H1 (cell line): Measurements from ENCODE around the gene EBF3. TPM values are rescaled to one million over a fixed set of nuclear protein-coding genes. Genes with fewer than 3 reads are reported as not detected.
A peak's percentile ranks its signal among the peaks of the same experiment; 100 is the strongest.

Experiments used
- CTCF ChIA-PET: fragments of 300-600 bp; sonication (Branson Sonifier 250); formaldehyde crosslinking; loops from one replicate; lab custom pipeline; 2021; ENCODE audit not compliant: partially characterized antibody; lab: Charles Lee
- POLR2A ChIA-PET: fragments of 300-600 bp; sonication (Branson Sonifier 250); formaldehyde crosslinking; loops from one replicate; lab custom pipeline; 2021; ENCODE audit warnings: inconsistent platforms; ENCODE audit not compliant: partially characterized antibody; lab: Charles Lee
- DNase-seq, 2 experiments: peaks; one replicate each; pipeline versions ENCODE4 v3.0.0 to v3.0.0-alpha.2; 2010 to 2022; ENCODE audit warnings: low spot score in 2 of 2, low read depth in 1 of 2, mixed read lengths in 1 of 2
- FAIRE-seq: peaks from 2 replicates; lab custom pipeline; 2011; peaks lifted over from hg19 to GRCh38; lab: Jason Lieb, UNC
- H2AFZ ChIP-seq: 2 replicates; pipeline ENCODE4 v1.8.1; 2012; ENCODE audit warnings: low read length, inconsistent platforms
- H2AK5ac ChIP-seq: 2 replicates; pipeline ENCODE4 v1.6.1; 2013; ENCODE audit warnings: low read depth, low read length
- H2BK120ac ChIP-seq: replicated peaks from 2 replicates; pipeline ENCODE3; 2013; ENCODE audit warnings: low read depth, low read length, inconsistent platforms
- H2BK12ac ChIP-seq: 2 replicates; pipeline ENCODE4 v1.6.1; 2013; ENCODE audit warnings: low read depth, low read length
- H2BK15ac ChIP-seq: 2 replicates; pipeline ENCODE4 v1.6.1; 2013; ENCODE audit warnings: low read length
- H2BK20ac ChIP-seq: 2 replicates; pipeline ENCODE4 v1.6.1; 2013; ENCODE audit warnings: low read length
- H2BK5ac ChIP-seq: 2 replicates; pipeline ENCODE4 v1.6.1; 2013; ENCODE audit warnings: low read depth, low read length
- H3K14ac ChIP-seq: 2 replicates; pipeline ENCODE4 v1.6.1; 2013; ENCODE audit warnings: inconsistent platforms; ENCODE audit not compliant: insufficient read length
- H3K18ac ChIP-seq: 2 replicates; pipeline ENCODE4 v1.6.1; 2013; ENCODE audit warnings: low read length; ENCODE audit errors: extremely low read depth
- H3K23ac ChIP-seq: 2 replicates; pipeline ENCODE4 v1.6.1; 2013; ENCODE audit warnings: inconsistent platforms; ENCODE audit not compliant: insufficient read length
- H3K23me2 ChIP-seq: 2 replicates; pipeline ENCODE4 v1.6.1; 2013; ENCODE audit warnings: low read depth, low read length
- H3K27ac ChIP-seq: 2 replicates; pipeline ENCODE4 v1.6.1; 2011; ENCODE audit warnings: low read depth, low read length, inconsistent platforms
- H3K27me3 ChIP-seq, 4 experiments: replicated peaks in 1 of 4; 1 replicate in 1 of 4; 2 replicates in 3 of 4; pipeline versions ENCODE4 v1.6.1 to v1.8.1; 2011 to 2013; ENCODE audit warnings: low read length in 3 of 4, mild to moderate bottlenecking in 3 of 4, inconsistent platforms in 2 of 4, mixed read lengths in 2 of 4, moderate library complexity in 1 of 4; ENCODE audit not compliant: control insufficient read depth in 3 of 4, insufficient read depth in 3 of 4; ENCODE audit errors: extremely low read depth in 1 of 4
- H3K36me3 ChIP-seq, 4 experiments: 2 replicates each; pipeline versions ENCODE4 v1.6.1 to v1.8.1; 2011 to 2013; ENCODE audit warnings: mild to moderate bottlenecking in 4 of 4, low read length in 3 of 4, moderate library complexity in 2 of 4, control low read depth in 1 of 4, inconsistent platforms in 1 of 4; ENCODE audit not compliant: insufficient read depth in 4 of 4, control insufficient read depth in 2 of 4
- H3K4ac ChIP-seq: replicated peaks from 2 replicates; pipeline ENCODE3; 2013; ENCODE audit warnings: low read length, low read depth, mixed read lengths, inconsistent platforms; ENCODE audit not compliant: insufficient read length
- H3K4me1 ChIP-seq, 4 experiments: replicated peaks in 1 of 4; 1 replicate in 1 of 4; 2 replicates in 3 of 4; pipeline versions ENCODE4 v1.6.1 to v1.8.1; 2011 to 2013; ENCODE audit warnings: low read length in 3 of 4, inconsistent platforms in 2 of 4, mixed read lengths in 1 of 4; ENCODE audit not compliant: insufficient read depth in 4 of 4, control insufficient read depth in 3 of 4
- H3K4me2 ChIP-seq, 2 experiments: 2 replicates each; pipeline versions ENCODE4 v1.6.1 to v1.8.1; 2011 to 2013; ENCODE audit warnings: low read depth in 2 of 2, low read length in 2 of 2, control low read depth in 1 of 2, inconsistent platforms in 1 of 2, mild to moderate bottlenecking in 1 of 2; ENCODE audit not compliant: insufficient read depth in 1 of 2
- H3K4me3 ChIP-seq, 4 experiments: fragments of 200-600, 300-600 bp in 1 of 4; sonication (generic), shearing (Covaris generic), sonication (Bioruptor Twin) in 1 of 4; 2 replicates each; pipeline versions ENCODE4 v1.5.1 to v1.8.1; 2011 to 2016; ENCODE audit warnings: low read length in 4 of 4, low read depth in 3 of 4, control low read depth in 2 of 4, inconsistent platforms in 2 of 4, mild to moderate bottlenecking in 2 of 4, mixed read lengths in 1 of 4, moderate library complexity in 1 of 4; ENCODE audit not compliant: insufficient read depth in 2 of 4; ENCODE audit errors: extremely low read depth in 1 of 4
- H3K56ac ChIP-seq: replicated peaks from 2 replicates; pipeline ENCODE3; 2013; ENCODE audit warnings: low read depth, mild to moderate bottlenecking, mixed read lengths, low read length, inconsistent platforms; ENCODE audit not compliant: insufficient read length
- H3K79me1 ChIP-seq: 2 replicates; pipeline ENCODE4 v1.6.1; 2013; ENCODE audit warnings: low read depth, low read length, control low read depth
- H3K79me2 ChIP-seq, 2 experiments: 2 replicates each; pipeline versions ENCODE4 v1.6.1 to v1.8.1; 2012 to 2013; ENCODE audit warnings: low read length in 2 of 2, mild to moderate bottlenecking in 2 of 2, inconsistent platforms in 1 of 2; ENCODE audit not compliant: insufficient read depth in 2 of 2, control insufficient read depth in 1 of 2
- H3K9ac ChIP-seq, 4 experiments: replicated peaks in 1 of 4; 1 replicate in 1 of 4; 2 replicates in 3 of 4; pipeline versions ENCODE4 v1.6.1 to v1.8.1; 2011 to 2013; ENCODE audit warnings: low read depth in 3 of 4, low read length in 3 of 4, control low read depth in 2 of 4, mild to moderate bottlenecking in 2 of 4, moderate library complexity in 2 of 4, inconsistent platforms in 1 of 4; ENCODE audit errors: extremely low read depth in 1 of 4
- H3K9me3 ChIP-seq, 2 experiments: 2 replicates each; pipeline versions ENCODE4 v1.6.1 to v1.8.1; 2012 to 2013; ENCODE audit warnings: mild to moderate bottlenecking in 2 of 2, moderate library complexity in 2 of 2, control low read depth in 1 of 2, inconsistent platforms in 1 of 2, low read depth in 1 of 2, low read length in 1 of 2, mixed read lengths in 1 of 2; ENCODE audit not compliant: insufficient read depth in 2 of 2
- H4K20me1 ChIP-seq, 2 experiments: replicated peaks in 1 of 2; 2 replicates each; pipeline versions ENCODE3 to v1.8.1; 2011 to 2013; ENCODE audit warnings: inconsistent platforms in 2 of 2, low read length in 2 of 2, mild to moderate bottlenecking in 1 of 2; ENCODE audit not compliant: insufficient read depth in 2 of 2, control insufficient read depth in 1 of 2
- H4K5ac ChIP-seq: 2 replicates; pipeline ENCODE4 v1.6.1; 2013; ENCODE audit warnings: low read length, low read depth, mixed read lengths, inconsistent platforms; ENCODE audit not compliant: insufficient read length
- H4K8ac ChIP-seq: 2 replicates; pipeline ENCODE4 v1.8.0; 2013; ENCODE audit warnings: mild to moderate bottlenecking, moderate library complexity, low read length, inconsistent platforms; ENCODE audit not compliant: insufficient read depth; ENCODE audit errors: extremely low read depth
- H4K91ac ChIP-seq: replicated peaks from 2 replicates; pipeline ENCODE3; 2013; ENCODE audit warnings: low read length, mixed read lengths, inconsistent platforms; ENCODE audit not compliant: insufficient read length
- BACH1 ChIP-seq: IDR thresholded peaks from 2 replicates; pipeline ENCODE4 v1.6.1; 2012; ENCODE audit warnings: low read length, improper control_type of control experiment
- CBX5 ChIP-seq: fragments of 300-800, 300-1000 bp; sonication (generic); IDR thresholded peaks from 2 replicates; pipeline ENCODE4 v1.7.1; 2016; ENCODE audit warnings: antibody characterized with exemption, low read length, low read depth
- CHD1 ChIP-seq: IDR thresholded peaks from 2 replicates; pipeline ENCODE4 v1.6.1; 2012; ENCODE audit warnings: low read depth, low read length, improper control_type of control experiment
- EGR1 ChIP-seq: IDR thresholded peaks from 2 replicates; pipeline ENCODE4 v1.6.1; 2011; ENCODE audit warnings: low read depth, low read length, borderline replicate concordance
- EP300 ChIP-seq, 2 experiments: IDR thresholded peaks; 1 replicate in 1 of 2; 2 replicates in 1 of 2; pipeline ENCODE4 v1.6.1; 2011 to 2012; ENCODE audit warnings: low read depth in 2 of 2, low read length in 2 of 2, mild to moderate bottlenecking in 2 of 2, borderline replicate concordance in 1 of 2, inconsistent platforms in 1 of 2, moderate library complexity in 1 of 2
- KDM5A ChIP-seq: fragments of 200-600 bp; IDR thresholded peaks from 2 replicates; pipeline ENCODE4 v1.7.1; 2012; ENCODE audit warnings: mild to moderate bottlenecking, low read length, inconsistent platforms, mixed read lengths
- NRF1 ChIP-seq: IDR thresholded peaks from 2 replicates; pipeline ENCODE4 v1.6.1; 2011; ENCODE audit warnings: mild to moderate bottlenecking, low read depth, low read length, improper control_type of control experiment
- RAD21 ChIP-seq, 2 experiments: IDR thresholded peaks in 1 of 2; conservative IDR thresholded peaks in 1 of 2; 2 replicates each; pipeline ENCODE4 v1.6.1; 2011; ENCODE audit warnings: low read depth in 2 of 2, low read length in 2 of 2, improper control_type of control experiment in 1 of 2, inconsistent platforms in 1 of 2, mild to moderate bottlenecking in 1 of 2, moderate library complexity in 1 of 2
- RNF2 ChIP-seq: fragments of 200-900, 300-1000 bp; sonication (generic); IDR thresholded peaks from 2 replicates; pipeline ENCODE4 v1.7.1; 2016; ENCODE audit warnings: borderline replicate concordance, low read depth, mild to moderate bottlenecking, antibody characterized with exemption, low read length; ENCODE audit not compliant: poor library complexity, severe bottlenecking; ENCODE audit errors: missing control alignments
- RXRA ChIP-seq: IDR thresholded peaks from 2 replicates; pipeline ENCODE4 v1.6.1; 2011; ENCODE audit warnings: low read depth, mild to moderate bottlenecking, low read length, moderate library complexity; ENCODE audit not compliant: insufficient read depth
- SP1 ChIP-seq: IDR thresholded peaks from 2 replicates; pipeline ENCODE4 v1.6.1; 2011; ENCODE audit warnings: low read depth, low read length
- TAF7 ChIP-seq: optimal IDR thresholded peaks from 2 replicates; pipeline ENCODE3; 2011; ENCODE audit warnings: low read depth, mild to moderate bottlenecking, inconsistent platforms, low read length, moderate library complexity, borderline replicate concordance
- TCF12 ChIP-seq: IDR thresholded peaks from 2 replicates; pipeline ENCODE4 v1.6.1; 2011; ENCODE audit warnings: low read depth, mild to moderate bottlenecking, low read length
- YY1 ChIP-seq: IDR thresholded peaks from 2 replicates; pipeline ENCODE4 v1.6.1; 2011; ENCODE audit warnings: low read depth, mild to moderate bottlenecking, low read length
- WGBS, 2 experiments: shearing (Covaris generic) in 1 of 2; methylation state at CpG; one replicate each; pipeline versions ENCODE4 v1.1.6 to v1.1.7; 2013 to 2015; ENCODE audit warnings: low lambda C conversion rate in 2 of 2, mixed read lengths in 2 of 2, inconsistent platforms in 1 of 2, low coverage in 1 of 2, missing lambda C conversion rate in 1 of 2; ENCODE audit not compliant: insufficient replicate concordance in 2 of 2, insufficient coverage in 1 of 2, insufficient read length in 1 of 2; ENCODE audit errors: extremely low coverage in 1 of 2, missing lambda C conversion rate in 1 of 2; 5-methylcytosine and 5-hydroxymethylcytosine counted together
- polyA plus RNA-seq, 7 experiments: library from polyadenylated mRNA; depleted of rRNA in 3 of 7; stranded (reverse) in 5 of 7; unstranded in 2 of 7; fragments of >200 nt in 5 of 7; fragments of 200-250 nt in 2 of 7; gene quantifications; 1 replicate in 5 of 7; 2 replicates in 1 of 7; 4 replicates in 1 of 7; pipeline versions ENCODE4 v1.2.1 to v1.2.3, GENCODE V29; 2011 to 2013; ENCODE audit warnings: missing spikeins in 2 of 7, mixed read lengths in 2 of 7
- total RNA-seq: library from RNA; stranded (reverse); fragmentation: NEBNext Ultra II Directional; extraction: Animal tissue kit (Norgen Biotek cat#: 25700); gene quantifications from 2 replicates; pipeline ENCODE4 v1.2.1, GENCODE V29; 2021

EBF3 gene
- total and polyA plus RNA-seq, 2 of the 8 experiments (the other 6 are each of a cell fraction or from before 2014, with no cell fraction given) = 0.08 to 0.26 TPM

- no peak overlapping the region for H3K23ac ChIP-seq
- no peaks in the 10 kb centered on the region for H3K9me3 ChIP-seq
- no peaks in the 10 kb centered on the region for H3K79me1 ChIP-seq
- H3K18ac ChIP-seq = no peak overlapping the region
- H3K4me1 ChIP-seq = peaks cover 0 to 6% (median 3%) of the 10 kb centered on the region in 4 experiments; a peak in 1 of 7 replicates
- DNase-seq (no peak), FAIRE-seq (no peak)
- no peak overlapping the region for H2AFZ ChIP-seq
- H2BK20ac ChIP-seq = no peak overlapping the region
- H2BK12ac ChIP-seq = no peak overlapping the region
- H2AK5ac ChIP-seq = no peak overlapping the region
- peaks cover 2% of the 10 kb centered on the region; the same call in 1 of the 2 replicates for H3K23me2 ChIP-seq
- POLR2A ChIA-PET = no interaction called here
- no peak overlapping the region for H2BK15ac ChIP-seq
- peaks cover 0 to 2% of the 10 kb centered on the region in 2 experiments for H4K20me1 ChIP-seq
- H4K91ac ChIP-seq = no peak overlapping the region
- WGBS, 2 experiments = 95% methylated on average over 15 of the region's 15 CpGs; no CpG with 5 or more reads in 1 of the 2 experiments
- no peak overlapping the region for H3K4me3 ChIP-seq
- no peak overlapping the region for H3K14ac ChIP-seq
- peak overlapping the region; percentile 39; the same call in 1 of the 2 replicates for H4K8ac ChIP-seq
- CTCF ChIA-PET = interaction anchor here (1.0 to 1.9 kb wide), 4 partner anchors 17 to 31 kb away, joined by 3 to 6 read pairs (median 4); no protein-coding TSS in a partner anchor
- no peak overlapping the region for H4K5ac ChIP-seq
- no peak overlapping the region for H2BK5ac ChIP-seq
- H3K27ac ChIP-seq = no peak overlapping the region
- no peak overlapping the region for H3K4me2 ChIP-seq
- H2BK120ac ChIP-seq = no peak overlapping the region
- H3K56ac ChIP-seq = no peak overlapping the region
- no peak overlapping the region for H3K4ac ChIP-seq
- no peak overlapping the region for H3K9ac ChIP-seq
- no peaks in the 10 kb centered on the region for H3K36me3 ChIP-seq
- no peaks in the 10 kb centered on the region; a peak in 1 of 7 replicates for H3K27me3 ChIP-seq
- H3K79me2 ChIP-seq = no peaks in the 10 kb centered on the region
- TF ChIP-seq CBX5 = no peak
- no peak for TF ChIP-seq CHD1
- no peak for TF ChIP-seq KDM5A
- no peak for TF ChIP-seq RAD21 (IDR thresholded peaks at IDR 0.05 in 1 of 2, conservative IDR thresholded peaks at IDR 0.05 in 1 of 2; ENCODE audit: low read depth in 2 of 2, low read length in 2 of 2)
- no peak for TF ChIP-seq RNF2
- no peak for TF ChIP-seq EP300 (IDR thresholded peaks at IDR 0.05; ENCODE audit: borderline replicate concordance in 1 of 2, low read depth in 2 of 2, low read length in 2 of 2)
- TF ChIP-seq TCF12 = no peak
- no peak for TF ChIP-seq SP1
- TF ChIP-seq EGR1 = no peak
- TF ChIP-seq TAF7 = no peak
- no peak for TF ChIP-seq NRF1
- TF ChIP-seq YY1 = no peak
- no peak for TF ChIP-seq RXRA
- TF ChIP-seq BACH1 = no peak
Observed at GRCh38 chr10:129908406-129908805, 55.7 kb downstream of the EBF3 start.
